GM13977 (cell line): ENCODE results near the gene ZNF536.

Experiments
- DNase-seq: peaks from one replicate; pipeline ENCODE4 v3.0.0; 2012; ENCODE audit warnings: low spot score
- in situ Hi-C: fragments of 300-500 bp; cut with MboI; formaldehyde crosslinking; loops from one replicate; pipeline ENCODE4 v1.12.0; 2022; ENCODE audit warnings: low sequenced_read_pairs, low pct_unique_long_range_greater_than_20kb, mixed read lengths, inconsistent platforms; ENCODE audit not compliant: unreplicated experiment
- TF ChIP-seq, protein P1 (sequence below): IDR thresholded peaks from 2 replicates; pipeline ENCODE4 v1.5.1; 2012; ENCODE audit warnings: mild to moderate bottlenecking, control low read depth; ENCODE audit not compliant: insufficient read depth; ENCODE audit errors: extremely low read depth, missing control alignments

The ZNF536 gene

GRCh38 chr19:30498707-30499106 lies 126.5 kb downstream of the ZNF536 start:
- no peak for DNase-seq
- TF ChIP-seq, protein P1, sequence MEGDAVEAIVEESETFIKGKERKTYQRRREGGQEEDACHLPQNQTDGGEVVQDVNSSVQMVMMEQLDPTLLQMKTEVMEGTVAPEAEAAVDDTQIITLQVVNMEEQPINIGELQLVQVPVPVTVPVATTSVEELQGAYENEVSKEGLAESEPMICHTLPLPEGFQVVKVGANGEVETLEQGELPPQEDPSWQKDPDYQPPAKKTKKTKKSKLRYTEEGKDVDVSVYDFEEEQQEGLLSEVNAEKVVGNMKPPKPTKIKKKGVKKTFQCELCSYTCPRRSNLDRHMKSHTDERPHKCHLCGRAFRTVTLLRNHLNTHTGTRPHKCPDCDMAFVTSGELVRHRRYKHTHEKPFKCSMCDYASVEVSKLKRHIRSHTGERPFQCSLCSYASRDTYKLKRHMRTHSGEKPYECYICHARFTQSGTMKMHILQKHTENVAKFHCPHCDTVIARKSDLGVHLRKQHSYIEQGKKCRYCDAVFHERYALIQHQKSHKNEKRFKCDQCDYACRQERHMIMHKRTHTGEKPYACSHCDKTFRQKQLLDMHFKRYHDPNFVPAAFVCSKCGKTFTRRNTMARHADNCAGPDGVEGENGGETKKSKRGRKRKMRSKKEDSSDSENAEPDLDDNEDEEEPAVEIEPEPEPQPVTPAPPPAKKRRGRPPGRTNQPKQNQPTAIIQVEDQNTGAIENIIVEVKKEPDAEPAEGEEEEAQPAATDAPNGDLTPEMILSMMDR: no peak
- in situ Hi-C loops: no loop called here

DNA sequence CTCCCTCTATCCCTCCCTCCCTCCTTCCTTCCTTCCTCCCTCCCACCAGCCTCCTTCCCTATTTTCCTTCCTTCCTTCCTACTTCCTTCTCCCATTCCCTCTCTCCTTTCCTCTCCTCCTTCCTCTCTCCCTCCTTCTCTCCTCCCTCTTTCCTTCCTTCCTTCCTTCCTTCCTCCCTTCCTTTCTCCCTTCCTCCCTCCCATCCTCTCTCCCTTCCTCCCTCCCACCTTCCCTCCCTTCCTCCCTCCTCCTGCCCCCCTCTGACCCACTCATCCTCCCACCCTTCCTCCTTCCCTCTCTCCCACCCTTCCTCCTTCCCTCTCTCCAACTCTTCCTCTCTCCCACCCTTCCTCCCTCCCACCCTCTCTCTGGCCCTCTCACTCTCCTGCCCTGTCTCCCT lies 132.1 kb downstream of the ZNF536 start:
- in situ Hi-C loops: no loop called here
- no peak for DNase-seq
- TF ChIP-seq, protein P1: no peak

- no peak for DNase-seq
- TF ChIP-seq, protein P1: no peak
- in situ Hi-C loops: no loop called here
Observed at GRCh38 chr19:30512176-30513081, 140.2 kb downstream of the ZNF536 start.

- TF ChIP-seq, protein P1: no peak
- DNase-seq: no peak
- in situ Hi-C loops: no loop called here
Observed at GRCh38 chr19:30513082-30513411, 140.9 kb downstream of the ZNF536 start.

DNA sequence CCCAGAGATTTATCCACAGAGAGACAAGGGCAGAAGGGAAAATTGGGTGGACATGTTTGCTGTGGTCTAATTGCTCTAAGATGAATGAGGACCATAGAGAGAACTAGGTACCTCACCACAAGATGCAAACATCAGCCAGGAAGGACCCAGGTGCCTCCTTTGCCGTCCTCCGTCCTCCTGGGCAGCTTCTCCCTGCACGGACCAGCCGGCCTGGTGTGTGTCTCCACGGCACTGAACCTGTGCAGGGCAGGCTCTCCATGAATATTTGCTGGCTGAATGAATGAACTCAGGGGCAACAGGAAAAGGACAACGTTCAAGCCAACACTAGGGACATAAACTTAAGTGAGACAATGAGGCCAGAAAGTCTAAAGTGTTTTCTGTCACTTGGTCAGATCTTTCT lies 143.9 kb downstream of the ZNF536 start:
- TF ChIP-seq, protein P1: no peak
- no peak for DNase-seq
- in situ Hi-C loops: no loop called here

DNA sequence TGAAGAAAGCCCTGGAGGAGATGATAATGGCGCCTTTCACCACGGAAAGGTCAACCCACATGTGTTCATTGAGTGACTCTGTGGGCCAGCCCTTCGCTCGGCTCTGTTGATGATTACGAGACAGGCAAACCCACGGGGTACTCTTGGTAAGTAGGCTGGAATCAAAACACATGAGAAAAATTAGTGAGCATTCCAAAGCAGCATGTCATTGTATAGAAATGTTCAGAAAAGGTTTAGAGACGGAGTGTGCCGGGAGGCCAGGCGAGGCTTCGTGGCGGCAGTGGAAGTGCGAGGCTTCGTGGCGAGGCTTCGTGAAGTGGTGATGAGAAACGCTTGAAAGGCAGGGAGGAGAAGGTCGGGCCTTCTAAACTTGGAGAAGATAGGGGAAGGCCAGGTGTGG lies 144.3 kb downstream of the ZNF536 start:
- TF ChIP-seq, protein P1: no peak
- no peak for DNase-seq
- in situ Hi-C loops: no loop called here
